H1 (cell line): ENCODE data around the gene PCDH7. TPM values are rescaled to one million over a fixed set of nuclear protein-coding genes. Genes with fewer than 3 reads are reported as not detected.

Source experiments
- CHD7 ChIP-seq: fragments of 300-600 bp; sonication (generic); IDR thresholded peaks from 2 replicates; pipeline ENCODE4 v1.7.1; 2012; ENCODE audit warnings: low read length, moderate library complexity, mild to moderate bottlenecking, inconsistent platforms; ENCODE audit not compliant: insufficient replicate concordance
- CREB1 ChIP-seq: IDR thresholded peaks from 2 replicates; pipeline ENCODE4 v1.6.1; 2012; ENCODE audit warnings: inconsistent platforms
- POLR2AphosphoS5 ChIP-seq: IDR thresholded peaks from 2 replicates; pipeline ENCODE4 v1.6.1; 2011; ENCODE audit warnings: low read depth, low read length
- RNF2 ChIP-seq: fragments of 200-900, 300-1000 bp; sonication (generic); IDR thresholded peaks from 2 replicates; pipeline ENCODE4 v1.7.1; 2016; ENCODE audit warnings: borderline replicate concordance, low read depth, mild to moderate bottlenecking, antibody characterized with exemption, low read length; ENCODE audit not compliant: poor library complexity, severe bottlenecking; ENCODE audit errors: missing control alignments
- SIN3A ChIP-seq, 2 experiments: IDR thresholded peaks in 1 of 2; conservative IDR thresholded peaks in 1 of 2; 2 replicates each; pipeline ENCODE4 v1.6.1; 2011 to 2012; ENCODE audit warnings: low read length in 2 of 2, improper control_type of control experiment in 1 of 2, low read depth in 1 of 2, mild to moderate bottlenecking in 1 of 2
- SIRT6 ChIP-seq: IDR thresholded peaks from one replicate; pipeline ENCODE4 v1.7.1; 2012; ENCODE audit warnings: low read length, inconsistent platforms
- TEAD4 ChIP-seq: IDR thresholded peaks from 2 replicates; pipeline ENCODE4 v1.6.1; 2012; ENCODE audit warnings: low read depth, low read length, inconsistent platforms, mixed read lengths
- polyA plus RNA-seq, 7 experiments: library from polyadenylated mRNA; depleted of rRNA in 3 of 7; stranded (reverse) in 5 of 7; unstranded in 2 of 7; fragments of >200 nt in 5 of 7; fragments of 200-250 nt in 2 of 7; gene quantifications; 1 replicate in 5 of 7; 2 replicates in 1 of 7; 4 replicates in 1 of 7; pipeline versions ENCODE4 v1.2.1 to v1.2.3, GENCODE V29; 2011 to 2013; ENCODE audit warnings: missing spikeins in 2 of 7, mixed read lengths in 2 of 7
- total RNA-seq: library from RNA; stranded (reverse); fragmentation: NEBNext Ultra II Directional; extraction: Animal tissue kit (Norgen Biotek cat#: 25700); gene quantifications from 2 replicates; pipeline ENCODE4 v1.2.1, GENCODE V29; 2021
- TF ChIP-seq, protein P1 (sequence below), 3 experiments: IDR thresholded peaks; 1 replicate in 2 of 3; 2 replicates in 1 of 3; pipeline versions ENCODE4 v1.5.1 to v1.6.1; 2011; ENCODE audit warnings: low read length in 3 of 3, mild to moderate bottlenecking in 3 of 3, inconsistent platforms in 2 of 3, low read depth in 1 of 3, moderate library complexity in 1 of 3; ENCODE audit not compliant: insufficient read depth in 1 of 3; ENCODE audit errors: control extremely low read depth in 1 of 3

The PCDH7 gene
- total and polyA plus RNA-seq, 2 of the 8 experiments (the other 6 are each of a cell fraction or from before 2014, with no cell fraction given) = 3.1 to 6.1 TPM

GRCh38 chr4:30726090-30726675 is 6.0 kb downstream of the PCDH7 start (continued):
- no peak for TF ChIP-seq CHD7
- TF ChIP-seq TEAD4 = no peak
- TF ChIP-seq, protein P1, sequence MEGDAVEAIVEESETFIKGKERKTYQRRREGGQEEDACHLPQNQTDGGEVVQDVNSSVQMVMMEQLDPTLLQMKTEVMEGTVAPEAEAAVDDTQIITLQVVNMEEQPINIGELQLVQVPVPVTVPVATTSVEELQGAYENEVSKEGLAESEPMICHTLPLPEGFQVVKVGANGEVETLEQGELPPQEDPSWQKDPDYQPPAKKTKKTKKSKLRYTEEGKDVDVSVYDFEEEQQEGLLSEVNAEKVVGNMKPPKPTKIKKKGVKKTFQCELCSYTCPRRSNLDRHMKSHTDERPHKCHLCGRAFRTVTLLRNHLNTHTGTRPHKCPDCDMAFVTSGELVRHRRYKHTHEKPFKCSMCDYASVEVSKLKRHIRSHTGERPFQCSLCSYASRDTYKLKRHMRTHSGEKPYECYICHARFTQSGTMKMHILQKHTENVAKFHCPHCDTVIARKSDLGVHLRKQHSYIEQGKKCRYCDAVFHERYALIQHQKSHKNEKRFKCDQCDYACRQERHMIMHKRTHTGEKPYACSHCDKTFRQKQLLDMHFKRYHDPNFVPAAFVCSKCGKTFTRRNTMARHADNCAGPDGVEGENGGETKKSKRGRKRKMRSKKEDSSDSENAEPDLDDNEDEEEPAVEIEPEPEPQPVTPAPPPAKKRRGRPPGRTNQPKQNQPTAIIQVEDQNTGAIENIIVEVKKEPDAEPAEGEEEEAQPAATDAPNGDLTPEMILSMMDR (IDR thresholded peaks at IDR 0.05; ENCODE audit: control extremely low read depth in 1 of 3, insufficient read depth in 1 of 3, low read depth in 1 of 3, low read length in 3 of 3) = no peak
- TF ChIP-seq CREB1 = no peak
- TF ChIP-seq POLR2AphosphoS5 = no peak
- no peak for TF ChIP-seq SIRT6
- no peak for TF ChIP-seq SIN3A (conservative IDR thresholded peaks at IDR 0.05 in 1 of 2, IDR thresholded peaks at IDR 0.05 in 1 of 2; ENCODE audit: low read depth in 1 of 2, low read length in 2 of 2)
- no peak for TF ChIP-seq RNF2
